Stimulated activated naive CD4-positive, alpha-beta T cell treated with Interleukin-2 at 50 U/mL for 16 hours (primary cell): ENCODE results near the gene ADGRF3.
"Not testable (repeated sequence)": the region's sequence is repeated elsewhere in the genome, so short reads cannot be mapped to it uniquely, and the experiment has no call there.

Experiments
- DNase-seq: peaks from one replicate; lab custom pipeline; 2025; lab: John Stamatoyannopoulos, UW

The ADGRF3 gene

GRCh38 chr2:26346454-26347053 lies at the start of gene ADGRF3:
ADGRF3 (minus strand) TSS chr2:26346789; CDS start chr2:26346234, 555 bp downstream.
- DNase-seq = peak; percentile 57

GRCh38 chr2:26395394-26395793 lies 48.8 kb upstream of the ADGRF3 start:
- DNase-seq = no peak

- DNase-seq = no peak
Measured at GRCh38 chr2:26394694-26395093, 48.1 kb upstream of the ADGRF3 start.

- no peak for DNase-seq
Measured at GRCh38 chr2:26387189-26387588, 40.6 kb upstream of the ADGRF3 start.

- no peak for DNase-seq
Measured at GRCh38 chr2:26384597-26384996, 38.0 kb upstream of the ADGRF3 start.

GRCh38 chr2:26384183-26384582 lies 37.6 kb upstream of the ADGRF3 start:
- DNase-seq = no peak

GRCh38 chr2:26382564-26382963 lies 36.0 kb upstream of the ADGRF3 start:
- DNase-seq = no peak

GRCh38 chr2:26380281-26380680 lies 33.7 kb upstream of the ADGRF3 start:
- DNase-seq = no peak

- DNase-seq = no peak
Measured at GRCh38 chr2:26376799-26377198, 30.2 kb upstream of the ADGRF3 start.

GRCh38 chr2:26370909-26371308 lies 24.3 kb upstream of the ADGRF3 start:
- not testable (repeated sequence) for DNase-seq

- DNase-seq = not testable (repeated sequence)
Measured at GRCh38 chr2:26369664-26370063, 23.1 kb upstream of the ADGRF3 start.

- DNase-seq = no peak
Measured at GRCh38 chr2:26366957-26367356, 20.4 kb upstream of the ADGRF3 start.

GRCh38 chr2:26364669-26365068 lies 18.1 kb upstream of the ADGRF3 start:
- DNase-seq = no peak

GRCh38 chr2:26363958-26364357 lies 17.4 kb upstream of the ADGRF3 start:
- DNase-seq = no peak

GRCh38 chr2:26363323-26363722 lies 16.7 kb upstream of the ADGRF3 start:
- DNase-seq = no peak

- DNase-seq = no peak
Measured at GRCh38 chr2:26359886-26360473, 13.4 kb upstream of the ADGRF3 start.

- DNase-seq = no peak
Measured at GRCh38 chr2:26356771-26357170, 10.2 kb upstream of the ADGRF3 start.

GRCh38 chr2:26356111-26356510 lies 9.5 kb upstream of the ADGRF3 start:
- no peak for DNase-seq

GRCh38 chr2:26355038-26355995 lies 8.7 kb upstream of the ADGRF3 start:
- DNase-seq = no peak

GRCh38 chr2:26354469-26354868 lies 7.9 kb upstream of the ADGRF3 start:
- DNase-seq = not testable (repeated sequence)

GRCh38 chr2:26352892-26353291 lies 6.3 kb upstream of the ADGRF3 start:
- peak; percentile 6 for DNase-seq

GRCh38 chr2:26351375-26352090 lies 4.9 kb upstream of the ADGRF3 start:
- no peak for DNase-seq
